ENCODE results near the gene RIMBP3C.

DNA sequence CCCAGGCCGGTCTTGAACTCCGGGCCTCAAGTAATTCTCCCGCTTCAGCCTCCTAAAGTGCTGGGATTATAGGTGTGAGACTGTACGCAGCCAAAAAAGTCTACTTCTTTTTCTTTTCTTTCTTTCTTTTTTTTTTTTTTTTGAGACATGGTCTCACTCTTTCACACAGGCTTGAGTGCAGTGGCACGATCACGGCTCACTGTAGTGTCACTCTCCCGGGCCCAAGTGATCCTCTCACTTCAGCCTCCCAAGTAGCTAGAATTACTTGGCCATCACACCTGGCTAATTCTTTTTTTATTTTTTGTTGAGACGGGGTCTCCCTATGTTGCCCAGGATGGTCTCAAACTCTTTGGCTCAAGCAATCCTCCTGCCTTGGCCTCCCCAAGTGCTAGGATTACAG lies 12.7 kb upstream of the RIMBP3C start:
- TF ChIP-seq, protein P1, sequence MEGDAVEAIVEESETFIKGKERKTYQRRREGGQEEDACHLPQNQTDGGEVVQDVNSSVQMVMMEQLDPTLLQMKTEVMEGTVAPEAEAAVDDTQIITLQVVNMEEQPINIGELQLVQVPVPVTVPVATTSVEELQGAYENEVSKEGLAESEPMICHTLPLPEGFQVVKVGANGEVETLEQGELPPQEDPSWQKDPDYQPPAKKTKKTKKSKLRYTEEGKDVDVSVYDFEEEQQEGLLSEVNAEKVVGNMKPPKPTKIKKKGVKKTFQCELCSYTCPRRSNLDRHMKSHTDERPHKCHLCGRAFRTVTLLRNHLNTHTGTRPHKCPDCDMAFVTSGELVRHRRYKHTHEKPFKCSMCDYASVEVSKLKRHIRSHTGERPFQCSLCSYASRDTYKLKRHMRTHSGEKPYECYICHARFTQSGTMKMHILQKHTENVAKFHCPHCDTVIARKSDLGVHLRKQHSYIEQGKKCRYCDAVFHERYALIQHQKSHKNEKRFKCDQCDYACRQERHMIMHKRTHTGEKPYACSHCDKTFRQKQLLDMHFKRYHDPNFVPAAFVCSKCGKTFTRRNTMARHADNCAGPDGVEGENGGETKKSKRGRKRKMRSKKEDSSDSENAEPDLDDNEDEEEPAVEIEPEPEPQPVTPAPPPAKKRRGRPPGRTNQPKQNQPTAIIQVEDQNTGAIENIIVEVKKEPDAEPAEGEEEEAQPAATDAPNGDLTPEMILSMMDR (IDR thresholded peaks at IDR 0.05 in 4 of 5, conservative IDR thresholded peaks at IDR 0.05 in 1 of 5) = no peak
- TF ChIP-seq POLR2A (IDR thresholded peaks at IDR 0.05) = no peak

All from gastrocnemius medialis (tissue), 4 donors.